Endodermal cell (in vitro differentiated cells): Measurements from ENCODE around the gene TDRD5. TPM values are rescaled to one million over a fixed set of nuclear protein-coding genes. Genes with fewer than 3 reads are reported as not detected.

Source experiments
- DNase-seq: peaks from one replicate; pipeline ENCODE4 v3.0.0-alpha.2; 2017
- H3K27ac ChIP-seq: 2 replicates; pipeline ENCODE4 v1.5.1; 2013; ENCODE audit warnings: mild to moderate bottlenecking, low read depth, low read length, moderate library complexity
- H3K27me3 ChIP-seq: 2 replicates; pipeline ENCODE4 v1.6.1; 2013; ENCODE audit warnings: mild to moderate bottlenecking, low read length, moderate library complexity; ENCODE audit not compliant: insufficient read depth, control insufficient read depth, poor library complexity, severe bottlenecking
- H3K36me3 ChIP-seq: 2 replicates; pipeline ENCODE4 v1.7.0; 2013; ENCODE audit warnings: mild to moderate bottlenecking, low read length, moderate library complexity; ENCODE audit not compliant: control insufficient read depth, insufficient read depth
- H3K4me1 ChIP-seq: one replicate; pipeline ENCODE4 v1.7.0; 2013; ENCODE audit warnings: low read length; ENCODE audit not compliant: control insufficient read depth, insufficient read depth
- H3K4me3 ChIP-seq: 2 replicates; pipeline ENCODE4 v1.5.1; 2013; ENCODE audit warnings: mild to moderate bottlenecking, low read length, moderate library complexity
- H3K9ac ChIP-seq: 2 replicates; pipeline ENCODE4 v1.6.1; 2013; ENCODE audit warnings: mild to moderate bottlenecking, low read length, moderate library complexity; ENCODE audit not compliant: poor library complexity, severe bottlenecking; ENCODE audit errors: extremely low read depth
- H3K9me3 ChIP-seq: 2 replicates; pipeline ENCODE4 v1.6.1; 2013; ENCODE audit warnings: mild to moderate bottlenecking, low read length, moderate library complexity; ENCODE audit not compliant: control insufficient read depth
- H3K27ac Mint-ChIP-seq: 2 replicates; pipeline ENCODE4 v1.8.0; 2020; ENCODE audit warnings: mixed read lengths
- H3K27me3 Mint-ChIP-seq: 2 replicates; pipeline ENCODE4 v1.8.0; 2021; ENCODE audit warnings: mild to moderate bottlenecking, mixed read lengths; ENCODE audit not compliant: insufficient read depth
- H3K36me3 Mint-ChIP-seq: 2 replicates; pipeline ENCODE4 v1.8.0; 2020; ENCODE audit warnings: low read depth, mixed read lengths
- H3K4me1 Mint-ChIP-seq: 2 replicates; pipeline ENCODE4 v1.8.0; 2020; ENCODE audit warnings: mixed read lengths
- H3K4me3 Mint-ChIP-seq: 2 replicates; pipeline ENCODE4 v1.8.0; 2020; ENCODE audit warnings: mild to moderate bottlenecking, moderate library complexity, mixed read lengths
- H3K9me3 Mint-ChIP-seq: 2 replicates; pipeline ENCODE4 v1.8.0; 2020; ENCODE audit warnings: mild to moderate bottlenecking, mixed read lengths
- CTCF ChIP-seq: fragments of 200-600 bp; sonication (generic); conservative IDR thresholded peaks from 2 replicates; pipeline ENCODE4 v1.5.0; 2021; ENCODE audit warnings: antibody characterized with exemption, mild to moderate bottlenecking
- WGBS, 2 experiments: methylation state at CpG; one replicate each; pipeline versions ENCODE4 v1.1.5 to v1.1.7; 2013; ENCODE audit warnings: missing lambda C conversion rate in 2 of 2, mixed read lengths in 1 of 2; ENCODE audit not compliant: insufficient coverage in 1 of 2, insufficient read length in 1 of 2; 5-methylcytosine and 5-hydroxymethylcytosine counted together
- total RNA-seq, 2 donors: library from RNA; stranded (reverse); fragmentation: NEBNext Ultra II Directional in 1 of 2; extraction: Animal tissue kit (Norgen Biotek cat#: 25700) in 1 of 2; gene quantifications; 2 replicates in 1 of 2; 3 replicates in 1 of 2; pipeline ENCODE4 v1.2.1, GENCODE V29; 2021

TDRD5 gene
- total RNA-seq, 2 donors from 2014 or later: 0.18 to 0.64 TPM

GRCh38 chr1:179709841-179710329 is 118.3 kb downstream of the TDRD5 start:
- Mint-ChIP-seq H3K9me3 (peaks cover 15% of the 10 kb centered on the region), H3K4me1 (peaks cover 2% of the 10 kb centered on the region), H3K27ac (no peak overlapping the region), H3K27me3 (no peaks in the 10 kb centered on the region), H3K36me3 (no peaks in the 10 kb centered on the region), H3K4me3 (no peak overlapping the region)
- Histone ChIP-seq H3K27me3 (no peaks in the 10 kb centered on the region), H3K4me3 (no peak overlapping the region), H3K9me3 (peaks cover 15% of the 10 kb centered on the region), H3K36me3 (no peaks in the 10 kb centered on the region), H3K27ac (no peak overlapping the region), H3K4me1 (peaks cover 8% of the 10 kb centered on the region), H3K9ac (no peak overlapping the region)
- DNase-seq: no peak
- TF ChIP-seq CTCF: no peak
- 90 to 100% methylated on average over 4 to 5 of the region's 5 CpGs for WGBS, 2 experiments

GRCh38 chr1:179714159-179714558 is 122.5 kb downstream of the TDRD5 start:
- Histone ChIP-seq H3K9me3 (peaks cover 33% of the 10 kb centered on the region), H3K4me3 (no peak overlapping the region), H3K27me3 (no peaks in the 10 kb centered on the region), H3K27ac (no peak overlapping the region), H3K4me1 (no peaks in the 10 kb centered on the region), H3K36me3 (no peaks in the 10 kb centered on the region), H3K9ac (no peak overlapping the region)
- Mint-ChIP-seq H3K4me3 (no peak overlapping the region), H3K36me3 (no peaks in the 10 kb centered on the region), H3K4me1 (no peaks in the 10 kb centered on the region), H3K27ac (no peak overlapping the region), H3K27me3 (no peaks in the 10 kb centered on the region), H3K9me3 (peaks cover 38% of the 10 kb centered on the region)
- 90 to 100% methylated on average over 1 of the region's 1 CpG for WGBS, 2 experiments
- DNase-seq: no peak
- no peak for TF ChIP-seq CTCF

GRCh38 chr1:179714623-179715022 is 123.0 kb downstream of the TDRD5 start:
- no peaks in the 10 kb centered on the region for H3K4me1 ChIP-seq
- no peak overlapping the region for H3K9ac ChIP-seq
- H3K9me3 ChIP-seq: peaks cover 33% of the 10 kb centered on the region
- Mint-ChIP-seq H3K4me1 (no peaks in the 10 kb centered on the region), H3K27ac (no peak overlapping the region), H3K27me3 (peaks cover 3% of the 10 kb centered on the region), H3K4me3 (no peak overlapping the region), H3K9me3 (peaks cover 38% of the 10 kb centered on the region), H3K36me3 (no peaks in the 10 kb centered on the region)
- H3K27me3 ChIP-seq: no peaks in the 10 kb centered on the region
- H3K4me3 ChIP-seq: no peak overlapping the region
- H3K27ac ChIP-seq: no peak overlapping the region
- DNase-seq: no peak
- no peaks in the 10 kb centered on the region for H3K36me3 ChIP-seq
- no peak for TF ChIP-seq CTCF
